LoVo (cell line): Measurements from ENCODE around the gene MFAP4.

Experiments used
- DNase-seq: peaks from one replicate; pipeline ENCODE4 v3.0.0-alpha.2; 2016; ENCODE audit warnings: low spot score

The MFAP4 gene

GRCh38 chr17:19333736-19334290 lies 53.2 kb downstream of the MFAP4 start:
- no peak for DNase-seq
